KMS-11 (cell line): ENCODE measurements around the gene ARHGEF5.

Source experiments
- H2AFZ ChIP-seq: fragments of 200-600 bp; sonication (generic); 2 replicates; pipeline ENCODE4 v1.6.1; 2016; ENCODE audit warnings: antibody characterized with exemption, mixed run types, low read depth
- H3K27ac ChIP-seq: fragments of 200-600 bp; sonication (generic); 2 replicates; pipeline ENCODE4 v1.6.1; 2016; ENCODE audit warnings: mild to moderate bottlenecking, mixed run types
- H3K27me3 ChIP-seq: fragments of 200-600 bp; sonication (generic); 2 replicates; pipeline ENCODE4 v1.6.1; 2017; ENCODE audit warnings: mild to moderate bottlenecking, low read depth, mixed run types, moderate library complexity; ENCODE audit not compliant: insufficient read depth
- H3K36me3 ChIP-seq: fragments of 200-600 bp; sonication (generic); 2 replicates; pipeline ENCODE4 v1.6.1; 2017; ENCODE audit warnings: mild to moderate bottlenecking, mixed run types; ENCODE audit not compliant: insufficient read depth
- H3K4me1 ChIP-seq: fragments of 200-600 bp; sonication (generic); 2 replicates; pipeline ENCODE4 v1.6.1; 2016; ENCODE audit warnings: mild to moderate bottlenecking, low read depth, mixed run types; ENCODE audit not compliant: poor library complexity, severe bottlenecking
- H3K4me2 ChIP-seq: fragments of 200-600 bp; sonication (generic); 2 replicates; pipeline ENCODE4 v1.7.0; 2016; ENCODE audit warnings: mild to moderate bottlenecking, mixed run types
- H3K4me3 ChIP-seq: fragments of 200-600 bp; sonication (generic); IDR thresholded peaks from 2 replicates; pipeline ENCODE4 v1.6.1; 2017; ENCODE audit warnings: low read depth, low read length, mixed read lengths; ENCODE audit not compliant: insufficient read depth
- H3K79me2 ChIP-seq: fragments of 200-600 bp; sonication (generic); 2 replicates; pipeline ENCODE4 v1.6.1; 2016; ENCODE audit warnings: low read depth, mixed run types; ENCODE audit not compliant: insufficient read depth
- H3K9ac ChIP-seq: fragments of 200-600 bp; sonication (generic); 2 replicates; pipeline ENCODE4 v1.6.1; 2016; ENCODE audit warnings: mild to moderate bottlenecking, mixed run types
- H4K20me1 ChIP-seq: fragments of 200-600 bp; sonication (generic); 2 replicates; pipeline ENCODE4 v1.6.1; 2016; ENCODE audit warnings: mild to moderate bottlenecking, mixed run types; ENCODE audit not compliant: insufficient read depth
- TF ChIP-seq, protein P1 (sequence below): fragments of 200-600 bp; sonication (generic); conservative IDR thresholded peaks from 2 replicates; pipeline ENCODE4 v1.6.1; 2017; ENCODE audit warnings: low read depth, mild to moderate bottlenecking, antibody characterized with exemption, low read length, moderate library complexity, mixed read lengths

The ARHGEF5 gene

DNA sequence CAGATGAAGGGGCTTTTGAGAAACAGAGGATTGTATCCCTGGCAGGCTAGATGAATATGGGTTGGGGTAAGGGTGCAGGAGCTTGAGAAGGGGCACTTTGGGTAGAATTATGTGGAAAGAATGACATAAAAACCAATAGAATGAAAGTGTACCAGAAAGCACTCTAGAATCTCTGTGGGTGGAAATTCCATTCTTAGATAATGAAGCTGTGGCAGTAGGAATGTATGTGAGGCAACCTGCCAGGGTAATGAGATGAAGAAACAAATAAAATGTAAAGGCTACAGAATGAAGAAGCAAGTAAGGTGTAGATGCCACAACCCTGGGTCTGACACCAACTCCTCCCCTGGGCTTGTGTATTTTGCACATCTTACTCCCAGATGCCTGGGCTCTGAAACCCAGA is 31.5 kb downstream of the ARHGEF5 start:
- H3K9ac ChIP-seq, result no peak overlapping the region
- H3K27me3 ChIP-seq, result no peaks in the 10 kb centered on the region

DNA sequence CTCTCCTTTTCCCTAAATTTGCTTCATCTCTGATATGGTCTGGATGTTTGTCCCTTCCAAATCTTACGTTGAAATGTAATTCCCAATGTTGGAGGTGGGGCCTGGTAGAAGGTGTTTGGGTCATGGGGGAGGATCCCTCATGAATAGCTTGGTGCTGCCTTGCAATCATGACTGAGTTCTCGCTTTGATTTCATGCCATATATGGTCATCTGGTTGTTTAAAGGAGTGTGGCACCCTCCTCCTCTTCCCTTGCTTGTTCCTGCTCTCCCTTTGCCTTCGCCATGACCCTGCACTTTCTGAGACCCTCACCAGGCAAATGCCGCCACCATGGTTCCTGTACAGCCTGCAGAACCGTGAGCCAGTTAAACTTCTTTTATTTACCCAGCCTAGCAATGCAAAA is 33.7 kb downstream of the ARHGEF5 start:
- no peaks in the 10 kb centered on the region for H3K27me3 ChIP-seq
- no peak overlapping the region for H3K4me2 ChIP-seq
- peaks cover 8% of the 10 kb centered on the region for H3K4me1 ChIP-seq
- no peak overlapping the region for H3K4me3 ChIP-seq
- H2AFZ ChIP-seq, result no peak overlapping the region
- H4K20me1 ChIP-seq, result no peaks in the 10 kb centered on the region
- no peaks in the 10 kb centered on the region for H3K79me2 ChIP-seq
- TF ChIP-seq, protein P1, sequence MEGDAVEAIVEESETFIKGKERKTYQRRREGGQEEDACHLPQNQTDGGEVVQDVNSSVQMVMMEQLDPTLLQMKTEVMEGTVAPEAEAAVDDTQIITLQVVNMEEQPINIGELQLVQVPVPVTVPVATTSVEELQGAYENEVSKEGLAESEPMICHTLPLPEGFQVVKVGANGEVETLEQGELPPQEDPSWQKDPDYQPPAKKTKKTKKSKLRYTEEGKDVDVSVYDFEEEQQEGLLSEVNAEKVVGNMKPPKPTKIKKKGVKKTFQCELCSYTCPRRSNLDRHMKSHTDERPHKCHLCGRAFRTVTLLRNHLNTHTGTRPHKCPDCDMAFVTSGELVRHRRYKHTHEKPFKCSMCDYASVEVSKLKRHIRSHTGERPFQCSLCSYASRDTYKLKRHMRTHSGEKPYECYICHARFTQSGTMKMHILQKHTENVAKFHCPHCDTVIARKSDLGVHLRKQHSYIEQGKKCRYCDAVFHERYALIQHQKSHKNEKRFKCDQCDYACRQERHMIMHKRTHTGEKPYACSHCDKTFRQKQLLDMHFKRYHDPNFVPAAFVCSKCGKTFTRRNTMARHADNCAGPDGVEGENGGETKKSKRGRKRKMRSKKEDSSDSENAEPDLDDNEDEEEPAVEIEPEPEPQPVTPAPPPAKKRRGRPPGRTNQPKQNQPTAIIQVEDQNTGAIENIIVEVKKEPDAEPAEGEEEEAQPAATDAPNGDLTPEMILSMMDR, result no peak
- no peaks in the 10 kb centered on the region for H3K36me3 ChIP-seq
- H3K27ac ChIP-seq, result no peak overlapping the region
- no peak overlapping the region for H3K9ac ChIP-seq

More for the DNA sequence above, 31.5 kb downstream of the ARHGEF5 start:
- TF ChIP-seq, protein P1, result no peak
- Histone ChIP-seq H2AFZ (no peak overlapping the region), H3K79me2 (no peaks in the 10 kb centered on the region), H3K4me1 (peaks cover 4% of the 10 kb centered on the region), H3K36me3 (no peaks in the 10 kb centered on the region), H4K20me1 (no peaks in the 10 kb centered on the region), H3K4me3 (no peak overlapping the region), H3K4me2 (no peak overlapping the region), H3K27ac (no peak overlapping the region)

DNA sequence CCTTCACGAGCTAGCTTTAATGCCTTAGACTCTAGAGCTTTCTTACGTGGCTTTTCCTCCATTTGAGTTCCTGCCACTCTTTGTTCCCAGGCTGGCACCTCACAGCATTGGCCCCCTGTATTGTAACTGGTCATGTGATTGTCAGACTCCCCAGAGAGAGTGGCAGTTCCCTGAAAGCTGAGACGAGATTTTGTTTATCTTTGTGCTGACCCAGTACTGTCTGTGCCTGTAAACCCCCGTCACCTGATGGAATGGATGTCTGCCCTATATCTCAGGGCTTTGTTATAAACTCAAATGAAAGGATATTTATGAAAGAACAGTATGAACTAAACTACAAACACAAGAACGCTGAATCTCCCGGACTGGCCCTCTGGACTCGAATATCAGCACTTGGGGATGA is 35.3 kb downstream of the ARHGEF5 start:
- no peak overlapping the region for H3K9ac ChIP-seq
- H3K4me2 ChIP-seq, result no peak overlapping the region
- peaks cover 8% of the 10 kb centered on the region for H3K4me1 ChIP-seq
- H4K20me1 ChIP-seq, result no peaks in the 10 kb centered on the region
- H3K36me3 ChIP-seq, result no peaks in the 10 kb centered on the region
- H3K79me2 ChIP-seq, result no peaks in the 10 kb centered on the region
- H3K27me3 ChIP-seq, result no peaks in the 10 kb centered on the region
- no peak overlapping the region for H3K27ac ChIP-seq
- H3K4me3 ChIP-seq, result no peak overlapping the region
- TF ChIP-seq, protein P1, result no peak
- no peak overlapping the region for H2AFZ ChIP-seq

DNA sequence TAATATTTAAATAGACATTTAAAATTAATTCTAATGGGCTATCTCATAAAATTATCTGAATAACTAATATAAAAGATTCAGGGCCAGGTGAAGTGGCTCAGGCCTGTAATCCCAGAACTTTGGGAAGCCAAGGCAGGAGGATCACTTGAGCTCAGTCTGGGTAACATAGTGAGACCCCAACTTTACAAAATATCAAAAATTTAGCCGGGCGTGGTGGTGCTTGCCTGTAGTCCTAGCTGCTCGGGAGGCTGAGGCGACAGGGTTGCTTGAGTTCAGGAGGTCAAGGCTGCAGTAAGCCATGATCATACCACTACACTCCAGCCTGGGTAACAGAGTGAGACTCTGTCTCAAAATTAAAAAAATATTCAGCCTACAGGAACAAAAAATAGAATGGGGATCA is 35.8 kb downstream of the ARHGEF5 start:
- no peaks in the 10 kb centered on the region for H3K79me2 ChIP-seq
- no peak overlapping the region for H3K27ac ChIP-seq
- H3K4me2 ChIP-seq, result no peak overlapping the region
- H3K36me3 ChIP-seq, result no peaks in the 10 kb centered on the region
- no peak overlapping the region for H3K9ac ChIP-seq
- peak overlapping the region; percentile 88 for H2AFZ ChIP-seq
- H4K20me1 ChIP-seq, result no peaks in the 10 kb centered on the region
- no peak overlapping the region for H3K4me3 ChIP-seq
- H3K4me1 ChIP-seq, result peaks cover 8% of the 10 kb centered on the region
- TF ChIP-seq, protein P1, result no peak
- no peaks in the 10 kb centered on the region for H3K27me3 ChIP-seq

DNA sequence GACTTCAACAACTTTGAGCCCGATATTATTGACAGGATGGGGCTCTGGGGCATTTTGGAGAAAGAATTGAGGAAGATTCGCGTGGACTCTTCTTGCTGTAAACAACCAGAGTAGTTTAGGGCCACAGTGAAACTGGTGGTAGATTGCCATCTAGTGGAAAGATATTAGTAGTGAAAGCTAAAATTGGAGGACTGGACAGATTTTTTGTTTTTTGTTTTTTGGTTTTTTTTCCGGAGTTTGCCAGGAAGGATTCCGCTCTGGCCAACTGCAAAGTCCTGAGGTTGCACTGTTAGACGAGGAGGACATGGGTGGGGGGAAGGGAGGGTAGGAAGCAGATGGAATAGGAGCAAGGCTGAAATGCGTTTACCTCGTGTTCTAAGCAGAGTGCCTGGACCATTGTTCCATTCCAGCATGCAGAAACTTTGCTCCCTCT is 36.6 kb downstream of the ARHGEF5 start:
- Histone ChIP-seq H3K27ac (no peak overlapping the region), H3K36me3 (no peaks in the 10 kb centered on the region), H3K27me3 (no peaks in the 10 kb centered on the region), H3K4me1 (peaks cover 8% of the 10 kb centered on the region), H2AFZ (peak overlapping the region; percentile 88), H4K20me1 (no peaks in the 10 kb centered on the region), H3K4me3 (no peak overlapping the region), H3K4me2 (peak overlapping the region; percentile 27), H3K79me2 (no peaks in the 10 kb centered on the region), H3K9ac (peak overlapping the region; percentile 26; the same call in 1 of the 2 replicates)
- TF ChIP-seq, protein P1, result peak; percentile 84
